ENCODE measurements around the gene SMOC2. TPM values are rescaled to one million over a fixed set of nuclear protein-coding genes. Genes with fewer than 3 reads are reported as not detected.
"Not testable (repeated sequence)": the region's sequence is repeated elsewhere in the genome, so short reads cannot be mapped to it uniquely, and the experiment has no call there.

SMOC2 gene
- total and polyA plus RNA-seq, 4 donors = 203 to 369 (median 266) TPM

GRCh38 chr6:168675375-168675774, 234.4 kb downstream of the SMOC2 start:
- Histone ChIP-seq H3K9me3 (ENCODE audit: control insufficient read depth, low read length) (no peaks in the 10 kb centered on the region), H3K36me3 (ENCODE audit: control insufficient read depth in 1 of 2, insufficient read depth in 2 of 2, low read length in 1 of 2) (no peaks in the 10 kb centered on the region), H3K27me3 (ENCODE audit: control insufficient read depth in 1 of 2, insufficient read depth in 2 of 2, low read length in 1 of 2) (no peaks in the 10 kb centered on the region), H3K27ac (ENCODE audit: low read depth in 1 of 2, low read length in 2 of 2) (no peak overlapping the region), H3K4me3 (ENCODE audit: low read length in 2 of 2) (no peak overlapping the region), H3K4me1 (ENCODE audit: control insufficient read depth in 1 of 2, insufficient read depth in 2 of 2, low read length in 2 of 2) (no peaks in the 10 kb centered on the region)
- intact Hi-C loops (cut with DNase I) = no loop called here
- WGBS, 2 donors = 72% methylated on average over 11 of the region's 11 CpGs
- DNase-seq (peak in 1 of 2 donors; percentile 43), ATAC-seq (ENCODE audit: low FRiP score) (peak; percentile 15)

DNA sequence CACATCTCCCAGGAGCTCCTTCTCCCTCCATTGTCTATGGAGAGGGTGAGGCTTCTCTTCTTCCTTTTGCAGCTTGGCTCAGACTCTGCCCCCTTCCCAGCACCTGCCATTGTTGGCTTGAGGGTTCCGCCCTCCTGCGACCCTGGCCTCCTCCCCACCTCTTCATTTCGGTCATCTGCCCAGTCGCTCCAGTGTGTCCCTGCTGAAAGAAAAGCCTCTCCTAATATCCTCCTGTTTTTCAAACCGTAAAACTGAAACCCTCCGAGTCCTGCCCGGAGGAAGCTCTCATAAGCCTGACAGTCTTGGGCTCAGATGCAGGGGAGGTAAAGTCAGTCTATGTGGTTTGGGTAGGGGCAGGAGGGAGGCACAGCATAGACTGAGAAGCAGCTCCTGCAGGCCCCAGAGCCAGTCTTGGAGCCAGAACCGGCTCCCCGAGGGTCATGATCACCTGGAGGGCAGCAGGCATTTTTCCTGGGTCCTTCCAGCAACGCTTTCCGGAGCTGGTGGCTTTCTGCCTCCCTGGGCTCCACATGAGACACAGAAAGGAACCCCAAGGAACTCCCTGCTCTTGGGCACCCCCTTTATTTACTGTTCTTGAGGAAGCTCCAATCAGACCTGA, 235.1 kb downstream of the SMOC2 start:
- H3K4me3 ChIP-seq (ENCODE audit: low read length in 2 of 2) = no peak overlapping the region
- ATAC-seq (ENCODE audit: low FRiP score) (no peak), DNase-seq (no peak)
- intact Hi-C loops (cut with DNase I) = no loop called here
- H3K9me3 ChIP-seq (ENCODE audit: control insufficient read depth, low read length) = no peaks in the 10 kb centered on the region
- no peaks in the 10 kb centered on the region for H3K36me3 ChIP-seq (ENCODE audit: control insufficient read depth in 1 of 2, insufficient read depth in 2 of 2, low read length in 1 of 2)
- no peaks in the 10 kb centered on the region for H3K27me3 ChIP-seq (ENCODE audit: control insufficient read depth in 1 of 2, insufficient read depth in 2 of 2, low read length in 1 of 2)
- H3K27ac ChIP-seq (ENCODE audit: low read depth in 1 of 2, low read length in 2 of 2) = no peak overlapping the region
- 89 to 90% methylated on average over 11 of the region's 11 CpGs for WGBS, 2 donors
- H3K4me1 ChIP-seq (ENCODE audit: control insufficient read depth in 1 of 2, insufficient read depth in 2 of 2, low read length in 2 of 2) = no peaks in the 10 kb centered on the region

DNA sequence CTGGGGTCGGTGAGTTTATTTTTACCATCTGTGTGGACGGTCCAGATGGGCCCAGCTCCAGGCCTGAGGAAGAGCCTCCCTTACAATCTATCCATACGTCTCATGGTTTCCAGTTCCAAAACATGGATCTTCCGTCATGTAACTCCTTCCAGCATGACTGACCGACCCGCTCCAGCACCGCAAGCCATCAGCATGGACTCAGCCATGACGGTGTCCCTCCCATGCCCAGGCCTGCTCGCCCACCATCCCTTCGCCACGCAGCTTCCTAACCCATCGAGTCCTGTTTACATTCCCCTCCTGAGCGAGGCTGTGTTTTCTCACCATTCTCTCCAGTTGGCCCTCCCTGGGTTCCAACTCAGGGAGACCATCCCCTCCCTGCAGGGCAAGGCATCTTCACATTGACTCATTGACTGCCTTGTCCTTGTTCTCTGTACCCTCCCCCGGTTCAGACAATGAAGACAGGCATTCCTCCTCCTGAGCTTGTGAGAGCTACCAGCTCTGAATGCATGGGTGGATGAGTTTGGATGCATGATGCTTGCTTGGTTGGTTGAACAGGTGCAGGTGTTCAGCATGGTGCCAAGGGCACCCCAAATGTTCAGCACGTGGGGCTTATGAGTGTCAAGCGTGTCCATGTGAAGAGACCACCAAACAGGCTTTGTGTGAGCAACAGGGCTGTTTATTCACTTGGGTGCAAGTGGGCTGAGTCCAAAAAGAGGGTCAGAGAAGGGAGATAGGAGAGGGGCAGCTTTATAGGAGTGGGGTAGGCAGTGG, 235.8 kb downstream of the SMOC2 start:
- Histone ChIP-seq H3K4me3 (ENCODE audit: low read length in 2 of 2) (no peak overlapping the region), H3K27ac (ENCODE audit: low read depth in 1 of 2, low read length in 2 of 2) (no peak overlapping the region), H3K36me3 (ENCODE audit: control insufficient read depth in 1 of 2, insufficient read depth in 2 of 2, low read length in 1 of 2) (no peaks in the 10 kb centered on the region), H3K27me3 (ENCODE audit: control insufficient read depth in 1 of 2, insufficient read depth in 2 of 2, low read length in 1 of 2) (no peaks in the 10 kb centered on the region), H3K4me1 (ENCODE audit: control insufficient read depth in 1 of 2, insufficient read depth in 2 of 2, low read length in 2 of 2) (no peaks in the 10 kb centered on the region), H3K9me3 (ENCODE audit: control insufficient read depth, low read length) (no peaks in the 10 kb centered on the region)
- 77 to 80% methylated on average over 16 of the region's 16 CpGs for WGBS, 2 donors
- ATAC-seq (ENCODE audit: low FRiP score) (no peak), DNase-seq (no peak)
- intact Hi-C loops (cut with DNase I) = no loop called here

- H3K4me1 ChIP-seq (ENCODE audit: control insufficient read depth in 1 of 2, insufficient read depth in 2 of 2, low read length in 2 of 2); H3K36me3 ChIP-seq (ENCODE audit: control insufficient read depth in 1 of 2, insufficient read depth in 2 of 2, low read length in 1 of 2); H3K27me3 ChIP-seq (ENCODE audit: control insufficient read depth in 1 of 2, insufficient read depth in 2 of 2, low read length in 1 of 2); DNase-seq; H3K27ac ChIP-seq (ENCODE audit: low read depth in 1 of 2, low read length in 2 of 2); intact Hi-C loops (cut with DNase I); H3K4me3 ChIP-seq (ENCODE audit: low read length in 2 of 2); ATAC-seq (ENCODE audit: low FRiP score); H3K9me3 ChIP-seq (ENCODE audit: control insufficient read depth, low read length): not testable (repeated sequence)
- 78 to 84% methylated on average over 6 of the region's 6 CpGs for WGBS, 2 donors
Measured at GRCh38 chr6:168677323-168677781, 236.4 kb downstream of the SMOC2 start.

GRCh38 chr6:168678077-168678476, 237.1 kb downstream of the SMOC2 start:
- no peaks in the 10 kb centered on the region for H3K4me1 ChIP-seq (ENCODE audit: control insufficient read depth in 1 of 2, insufficient read depth in 2 of 2, low read length in 2 of 2)
- intact Hi-C loops (cut with DNase I) = no loop called here
- no peak overlapping the region for H3K27ac ChIP-seq (ENCODE audit: low read depth in 1 of 2, low read length in 2 of 2)
- no peaks in the 10 kb centered on the region for H3K36me3 ChIP-seq (ENCODE audit: control insufficient read depth in 1 of 2, insufficient read depth in 2 of 2, low read length in 1 of 2)
- WGBS, 2 donors = 49 to 58% methylated on average over 1 of the region's 1 CpG
- H3K4me3 ChIP-seq (ENCODE audit: low read length in 2 of 2) = no peak overlapping the region
- no peaks in the 10 kb centered on the region for H3K27me3 ChIP-seq (ENCODE audit: control insufficient read depth in 1 of 2, insufficient read depth in 2 of 2, low read length in 1 of 2)
- DNase-seq (no peak), ATAC-seq (ENCODE audit: low FRiP score) (no peak)
- H3K9me3 ChIP-seq (ENCODE audit: control insufficient read depth, low read length) = no peaks in the 10 kb centered on the region

GRCh38 chr6:168678588-168678987, 237.6 kb downstream of the SMOC2 start:
- Histone ChIP-seq H3K4me1 (ENCODE audit: control insufficient read depth in 1 of 2, insufficient read depth in 2 of 2, low read length in 2 of 2) (no peaks in the 10 kb centered on the region), H3K27ac (ENCODE audit: low read depth in 1 of 2, low read length in 2 of 2) (no peak overlapping the region), H3K9me3 (ENCODE audit: control insufficient read depth, low read length) (no peaks in the 10 kb centered on the region), H3K27me3 (ENCODE audit: control insufficient read depth in 1 of 2, insufficient read depth in 2 of 2, low read length in 1 of 2) (no peaks in the 10 kb centered on the region), H3K4me3 (ENCODE audit: low read length in 2 of 2) (no peak overlapping the region), H3K36me3 (ENCODE audit: control insufficient read depth in 1 of 2, insufficient read depth in 2 of 2, low read length in 1 of 2) (no peaks in the 10 kb centered on the region)
- ATAC-seq (ENCODE audit: low FRiP score) (no peak), DNase-seq (no peak)
- intact Hi-C loops (cut with DNase I) = no loop called here
- WGBS, 2 donors = 75% methylated on average over 5 of the region's 5 CpGs

DNA sequence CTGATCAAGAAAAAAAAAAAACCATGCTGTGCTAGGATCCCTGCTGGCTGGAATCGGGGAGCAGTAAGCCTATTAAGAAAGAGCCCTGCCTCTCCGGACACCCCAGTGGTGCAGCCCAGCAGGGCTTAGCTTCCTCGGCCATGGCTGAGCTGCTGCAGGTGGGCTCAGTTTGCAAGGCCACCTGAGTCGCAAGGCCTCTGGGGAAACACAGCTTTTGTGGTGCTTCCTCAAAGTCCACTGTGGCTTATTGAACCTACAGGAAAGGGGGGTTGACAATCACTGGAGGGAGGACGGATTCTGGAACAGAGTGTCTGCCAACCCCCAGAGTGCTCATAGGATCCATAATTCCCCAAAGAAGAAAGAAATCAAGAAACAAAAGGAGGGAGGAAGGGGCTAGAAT, 240.8 kb downstream of the SMOC2 start:
- no peak overlapping the region for H3K27ac ChIP-seq (ENCODE audit: low read depth in 1 of 2, low read length in 2 of 2)
- DNase-seq (no peak), ATAC-seq (ENCODE audit: low FRiP score) (no peak)
- no peaks in the 10 kb centered on the region for H3K4me1 ChIP-seq (ENCODE audit: control insufficient read depth in 1 of 2, insufficient read depth in 2 of 2, low read length in 2 of 2)
- no peaks in the 10 kb centered on the region for H3K27me3 ChIP-seq (ENCODE audit: control insufficient read depth in 1 of 2, insufficient read depth in 2 of 2, low read length in 1 of 2)
- intact Hi-C loops (cut with DNase I) = no loop called here
- H3K36me3 ChIP-seq (ENCODE audit: control insufficient read depth in 1 of 2, insufficient read depth in 2 of 2, low read length in 1 of 2) = no peaks in the 10 kb centered on the region
- H3K9me3 ChIP-seq (ENCODE audit: control insufficient read depth, low read length) = no peaks in the 10 kb centered on the region
- H3K4me3 ChIP-seq (ENCODE audit: low read length in 2 of 2) = no peak overlapping the region
- WGBS, 2 donors = 92 to 94% methylated on average over 5 of the region's 5 CpGs

DNA sequence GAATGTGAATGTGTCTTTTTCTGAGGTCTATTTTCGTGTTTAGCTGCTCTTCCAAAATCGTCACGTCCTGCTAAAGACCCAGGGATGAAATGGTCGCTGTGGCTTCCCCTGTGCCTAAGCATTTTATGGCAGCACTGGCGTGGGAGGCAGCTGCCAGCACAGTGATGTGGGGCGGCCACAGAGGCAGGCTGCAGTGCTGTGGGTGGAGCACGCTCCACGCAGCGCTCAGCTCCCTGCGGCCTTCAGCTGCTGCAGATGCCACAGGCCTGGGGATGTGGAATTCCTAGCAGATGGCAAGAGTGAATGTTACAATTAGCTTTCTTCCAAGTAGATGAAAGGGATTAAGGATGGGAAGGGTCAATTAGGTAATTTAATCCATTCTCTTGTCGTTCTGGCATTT, 242.6 kb downstream of the SMOC2 start:
- intact Hi-C loops (cut with DNase I) = no loop called here
- Histone ChIP-seq H3K27ac (ENCODE audit: low read depth in 1 of 2, low read length in 2 of 2) (no peak overlapping the region), H3K4me3 (ENCODE audit: low read length in 2 of 2) (no peak overlapping the region), H3K4me1 (ENCODE audit: control insufficient read depth in 1 of 2, insufficient read depth in 2 of 2, low read length in 2 of 2) (no peaks in the 10 kb centered on the region), H3K36me3 (ENCODE audit: control insufficient read depth in 1 of 2, insufficient read depth in 2 of 2, low read length in 1 of 2) (no peaks in the 10 kb centered on the region), H3K9me3 (ENCODE audit: control insufficient read depth, low read length) (no peaks in the 10 kb centered on the region), H3K27me3 (ENCODE audit: control insufficient read depth in 1 of 2, insufficient read depth in 2 of 2, low read length in 1 of 2) (no peaks in the 10 kb centered on the region)
- ATAC-seq (ENCODE audit: low FRiP score) (no peak), DNase-seq (no peak)
- 53 to 59% methylated on average over 11 of the region's 11 CpGs for WGBS, 2 donors

DNA sequence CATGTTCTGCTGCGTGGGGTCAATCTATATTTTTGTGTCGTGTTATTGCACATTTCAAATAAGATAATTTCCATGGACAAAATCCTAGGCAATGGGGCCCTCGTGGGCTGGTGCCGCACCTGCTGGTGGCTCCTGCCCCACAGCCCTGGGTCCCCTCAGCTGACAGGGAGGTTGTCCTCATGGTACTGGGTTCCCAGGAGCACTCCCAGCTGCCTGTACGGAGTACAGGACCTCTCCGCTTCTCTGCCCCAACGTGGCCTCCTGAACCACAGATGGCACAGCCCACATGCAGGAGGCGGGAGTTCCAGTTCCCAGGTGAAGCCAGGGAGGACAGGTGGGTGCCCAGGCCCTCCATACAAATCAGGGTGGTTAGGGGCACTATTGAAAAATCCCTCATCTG, 243.5 kb downstream of the SMOC2 start:
- Histone ChIP-seq H3K27me3 (ENCODE audit: control insufficient read depth in 1 of 2, insufficient read depth in 2 of 2, low read length in 1 of 2) (no peaks in the 10 kb centered on the region), H3K36me3 (ENCODE audit: control insufficient read depth in 1 of 2, insufficient read depth in 2 of 2, low read length in 1 of 2) (no peaks in the 10 kb centered on the region), H3K4me3 (ENCODE audit: low read length in 2 of 2) (no peak overlapping the region), H3K27ac (ENCODE audit: low read depth in 1 of 2, low read length in 2 of 2) (no peak overlapping the region), H3K4me1 (ENCODE audit: control insufficient read depth in 1 of 2, insufficient read depth in 2 of 2, low read length in 2 of 2) (no peaks in the 10 kb centered on the region), H3K9me3 (ENCODE audit: control insufficient read depth, low read length) (no peaks in the 10 kb centered on the region)
- intact Hi-C loops (cut with DNase I) = no loop called here
- DNase-seq = no peak
- ATAC-seq (ENCODE audit: low FRiP score) = peak; percentile 10
- 76 to 78% methylated on average over 8 of the region's 8 CpGs for WGBS, 2 donors
